ENCODE results near the gene KRT9. TPM values are rescaled to one million over a fixed set of nuclear protein-coding genes. Genes with fewer than 3 reads are reported as not detected.

The KRT9 gene
- total and polyA plus RNA-seq, 9 of the 15 experiments (the other 6 are each of a cell fraction or from before 2014, with no cell fraction given): 0.03 TPM; not detected in 8

- FAIRE-seq (no peak), ATAC-seq (no peak), DNase-seq (ENCODE audit: extremely low read depth in 1 of 4, low spot score in 3 of 4) (no peak)
- no peak overlapping the region for H2AFZ ChIP-seq (ENCODE audit: low read depth, low read length)
- no peaks in the 10 kb centered on the region for H3K9me1 ChIP-seq (ENCODE audit: control insufficient read depth, insufficient read depth, low read length)
- H3K36me3 ChIP-seq (ENCODE audit: control insufficient read depth, insufficient read depth, low read length): no peaks in the 10 kb centered on the region
- WGBS (ENCODE audit: insufficient coverage, low coverage, missing lambda C conversion rate): 0% methylated on average over 3 of the region's 3 CpGs
- no peaks in the 10 kb centered on the region for H3K9me3 ChIP-seq (replicated peaks; ENCODE audit: control insufficient read depth, insufficient read depth, low read depth, low read length)
- peaks cover 33 to 82% of the 10 kb centered on the region in 2 experiments for H3K27me3 ChIP-seq (ENCODE audit: control insufficient read depth in 2 of 2, insufficient read depth in 2 of 2, low read length in 2 of 2)
- BruUV-seq (replicated peaks): no TSS peak
- no peak overlapping the region for H3K4me2 ChIP-seq (ENCODE audit: insufficient read depth, low read length)
- no peak overlapping the region for H3K9ac ChIP-seq (ENCODE audit: insufficient read depth in 1 of 2, low read depth in 2 of 2, low read length in 2 of 2)
- intact Hi-C loops (cut with micrococcal nuclease) (no loop called here), in situ Hi-C loops (cut with MboI) (no loop called here)
- H3K4me1 ChIP-seq (replicated peaks in 1 of 2; ENCODE audit: control insufficient read depth in 2 of 2, insufficient read depth in 2 of 2, low read length in 2 of 2): no peaks in the 10 kb centered on the region; a peak in 1 of 5 replicates
- no peak overlapping the region for H3K4me3 ChIP-seq
- H3K27ac ChIP-seq (ENCODE audit: extremely low read depth, low read depth, low read length): no peak overlapping the region
- POLR2A ChIA-PET: no interaction called here
- no peaks in the 10 kb centered on the region for H3K79me2 ChIP-seq (ENCODE audit: control insufficient read depth, insufficient read depth, low read length)
- CTCF ChIA-PET (ENCODE audit: low intra/inter-chr PET ratio): no interaction called here
- H4K20me1 ChIP-seq (replicated peaks; ENCODE audit: control insufficient read depth, insufficient read depth, low read length): no peaks in the 10 kb centered on the region
- TF ChIP-seq ZNF609 (CRISPR knock-in tag; IDR thresholded peaks at IDR 0.05; ENCODE audit: borderline replicate concordance) (no peak), ZFP91 (CRISPR knock-in tag; IDR thresholded peaks at IDR 0.05) (no peak), TCF15 (CRISPR knock-in tag; IDR thresholded peaks at IDR 0.05) (no peak), RBBP5 (IDR thresholded peaks at IDR 0.05; ENCODE audit: borderline replicate concordance, insufficient read depth, low read length, poor library complexity, severe bottlenecking) (no peak), USF2 (CRISPR knock-in tag; IDR thresholded peaks at IDR 0.05) (no peak), PURB (CRISPR knock-in tag; IDR thresholded peaks at IDR 0.05; ENCODE audit: low read depth) (no peak), E2F8 (IDR thresholded peaks at IDR 0.05; ENCODE audit: low read depth, partially characterized antibody) (no peak), ILK (tag; IDR thresholded peaks at IDR 0.05; ENCODE audit: borderline replicate concordance, low read depth) (no peak)
These were observed 17.4 kb upstream of the KRT9 start for GRCh38 chr17:41589301-41589700.
